NOMO-1 treated with DMSO at 0.1 percent for 48 hours (cell line): Measurements from ENCODE around the gene HSCB.
A peak's percentile ranks its signal among the peaks of the same experiment; 100 is the strongest.
"Not testable (repeated sequence)": the region's sequence is repeated elsewhere in the genome, so short reads cannot be mapped to it uniquely, and the experiment has no call there.

ENCODE experiments used
- DNase-seq: peaks from one replicate; lab custom pipeline; 2025; ENCODE audit not compliant: unreplicated experiment; lab: John Stamatoyannopoulos, UW

HSCB gene

DNA sequence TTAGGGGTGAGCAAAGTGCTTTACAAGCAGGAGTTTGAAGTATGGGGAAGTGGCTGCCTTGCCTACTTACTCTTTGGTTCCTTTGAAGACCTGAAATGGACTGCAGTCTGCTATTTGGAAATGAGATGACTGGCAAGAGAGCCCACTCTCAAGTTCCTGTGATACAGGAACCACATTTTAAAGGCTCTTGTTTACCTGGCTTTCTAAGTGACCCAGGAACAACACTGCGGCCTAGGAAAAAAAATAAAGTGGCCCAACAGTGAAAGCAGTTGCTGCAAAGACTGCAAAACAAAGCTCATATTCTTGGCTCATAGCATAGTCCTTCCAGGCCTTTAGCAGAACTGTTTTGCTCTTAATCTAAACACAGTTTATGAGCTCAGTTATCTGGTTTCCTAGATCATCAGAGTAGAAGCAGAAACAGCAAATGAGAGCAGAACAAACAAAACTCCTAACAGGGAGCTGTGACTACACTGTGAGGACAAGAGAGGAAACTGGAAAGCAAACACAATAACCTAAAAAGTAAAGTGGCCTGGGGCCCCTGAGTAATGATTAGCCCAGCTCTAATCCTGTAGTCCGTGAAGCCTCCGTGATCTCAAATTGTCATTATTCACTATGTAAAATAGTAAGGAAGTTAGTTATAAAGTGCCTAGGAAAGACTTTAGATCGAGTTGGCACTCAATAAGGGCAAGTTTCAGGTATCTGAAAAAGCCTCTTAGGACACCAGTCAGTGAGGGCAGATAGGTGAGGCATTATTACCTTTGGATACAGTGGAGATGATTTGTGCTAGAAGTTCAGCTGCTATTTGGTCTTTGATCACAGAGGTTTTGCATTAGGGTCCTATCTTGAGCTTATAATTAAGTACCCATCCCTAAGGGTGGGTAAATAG is 42.2 kb downstream of the HSCB start:
- no peak for DNase-seq

DNA sequence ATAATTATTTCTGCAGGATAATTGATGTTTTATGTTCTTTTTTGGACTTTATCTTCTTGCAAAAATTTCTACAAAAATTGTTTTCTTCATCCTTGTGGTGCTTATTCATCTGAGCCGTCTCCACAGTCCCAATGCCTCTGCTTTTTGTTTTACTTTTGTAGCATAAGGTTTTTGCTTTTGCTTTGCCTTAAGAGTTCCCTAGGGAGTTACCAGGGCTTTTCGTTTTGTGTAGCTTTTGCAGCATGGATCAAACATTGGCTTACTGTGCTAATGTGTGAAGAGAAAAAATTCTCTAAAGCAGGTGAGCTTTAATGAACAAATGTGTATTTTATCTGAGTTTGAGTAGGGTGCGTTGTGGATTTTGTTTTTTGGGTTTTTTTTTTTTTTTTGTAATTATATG is 46.8 kb downstream of the HSCB start:
- no peak for DNase-seq

DNA sequence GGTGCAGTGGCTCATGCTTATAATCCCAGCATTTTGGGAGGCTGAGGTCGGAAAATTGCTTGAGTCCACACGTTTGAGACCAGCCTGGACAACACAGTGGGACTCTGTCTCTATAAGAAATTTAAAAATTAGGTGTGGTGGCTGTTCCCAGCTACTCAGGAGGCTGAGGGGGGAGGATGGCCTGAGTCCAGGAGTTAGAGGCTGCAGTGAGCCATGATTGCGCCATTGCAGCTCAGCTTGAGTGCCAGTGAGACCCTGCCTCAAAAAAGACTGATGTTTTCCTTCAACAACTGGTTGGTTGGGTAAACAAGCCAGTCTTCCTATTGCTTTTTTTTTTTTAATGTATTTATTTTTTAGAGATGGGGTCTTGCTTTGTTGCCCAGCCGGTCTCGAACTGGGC is 49.3 kb downstream of the HSCB start:
- no peak for DNase-seq

DNA sequence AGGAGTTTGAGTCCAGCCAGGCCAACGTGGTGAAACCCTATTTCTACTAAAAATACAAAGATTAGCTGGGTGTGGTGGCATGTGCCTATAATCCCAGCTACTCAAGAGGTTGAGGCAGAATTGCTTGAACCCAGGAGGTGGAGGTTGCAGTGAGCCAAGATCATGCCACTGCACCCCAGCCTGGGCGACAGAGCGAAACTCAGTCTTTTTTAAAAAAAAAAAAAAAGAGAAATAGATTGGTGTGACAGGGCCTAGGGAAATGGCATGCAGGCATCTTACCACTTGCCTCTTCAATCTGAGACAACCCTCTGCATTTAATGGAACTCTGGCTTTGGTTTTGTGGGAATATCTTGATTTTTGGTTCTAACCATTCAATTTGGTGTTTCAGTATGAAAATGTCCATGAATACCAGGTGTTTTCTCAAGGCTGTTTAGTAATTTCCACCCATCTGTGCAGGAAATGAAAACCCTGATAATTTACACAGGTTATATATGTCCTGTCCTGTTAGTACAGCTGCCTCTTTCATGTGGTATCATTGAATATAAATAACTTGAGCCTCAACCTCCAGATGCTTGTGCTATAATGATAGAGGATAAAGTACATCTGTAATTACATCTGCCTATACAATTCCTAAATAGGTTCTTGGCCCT is 50.1 kb downstream of the HSCB start:
- DNase-seq: no peak

DNA sequence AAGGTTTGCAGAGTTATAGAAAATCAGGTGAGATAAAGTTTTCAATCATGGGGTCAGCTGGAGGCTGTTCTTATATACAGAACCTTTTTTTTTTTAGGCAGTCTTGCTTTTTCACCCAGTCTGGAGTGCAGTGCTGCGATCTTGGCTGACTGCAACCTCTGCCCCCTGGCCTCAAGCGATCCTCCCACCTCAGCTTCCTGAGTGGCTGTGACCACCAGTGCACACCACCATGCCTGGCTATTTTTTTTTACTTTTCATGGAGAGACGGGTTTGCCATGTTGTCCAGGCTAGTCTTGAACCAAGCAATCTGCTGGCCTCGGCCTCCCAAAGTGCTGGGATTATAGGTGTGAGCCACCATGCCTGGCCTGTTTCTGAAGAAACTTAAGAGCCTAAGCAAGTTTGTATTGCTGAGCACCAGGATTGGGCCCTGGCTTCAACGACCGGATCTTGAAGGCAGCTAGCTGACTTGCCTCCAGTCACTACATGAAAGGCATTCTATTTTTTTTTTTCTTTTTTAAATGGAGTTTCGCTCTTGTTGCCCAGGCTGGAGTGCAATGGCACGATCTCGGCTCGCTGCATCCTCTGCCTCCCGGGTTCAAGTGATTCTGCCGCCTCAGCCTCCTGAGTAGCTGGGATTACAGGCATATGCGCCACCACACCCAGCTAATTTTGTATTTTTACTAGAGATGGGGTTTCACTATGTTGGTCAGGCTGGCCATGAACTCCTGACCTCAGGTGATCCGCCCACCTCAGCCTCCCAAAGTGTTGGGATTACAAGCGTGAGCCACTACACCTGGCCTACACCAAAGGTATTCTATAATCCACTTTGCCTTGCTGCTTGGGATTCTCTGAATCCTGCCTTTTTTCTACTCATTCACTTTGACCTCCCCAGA is 50.9 kb downstream of the HSCB start:
- no peak for DNase-seq

DNA sequence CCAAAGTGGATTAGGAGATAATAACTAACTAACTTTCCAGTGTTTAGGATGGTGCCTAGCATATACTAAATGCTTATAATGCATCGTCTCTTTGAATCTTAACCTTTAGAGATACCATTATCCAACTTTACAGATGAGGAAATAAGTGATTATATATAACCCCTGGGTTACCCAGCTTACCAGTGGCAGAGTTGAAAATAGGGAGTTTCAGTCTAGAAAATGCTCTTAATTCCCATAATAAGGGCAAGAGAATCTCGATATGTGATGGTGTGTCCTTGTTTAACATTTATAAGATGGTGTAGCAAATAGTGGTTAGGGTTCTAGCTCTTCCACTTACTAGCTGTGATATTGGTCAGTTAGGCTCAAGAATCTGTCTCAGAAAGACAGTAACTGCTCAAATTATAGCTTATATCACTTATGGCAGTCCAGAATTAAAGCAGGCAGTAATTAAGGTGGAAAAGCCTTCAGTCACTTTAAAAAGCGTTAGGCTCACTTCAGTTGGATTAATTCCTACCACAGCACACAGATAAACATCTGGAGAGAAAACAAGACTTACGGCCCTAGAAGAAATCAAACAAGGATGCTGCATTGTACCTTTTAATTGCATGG is 52.2 kb downstream of the HSCB start:
- no peak for DNase-seq

DNA sequence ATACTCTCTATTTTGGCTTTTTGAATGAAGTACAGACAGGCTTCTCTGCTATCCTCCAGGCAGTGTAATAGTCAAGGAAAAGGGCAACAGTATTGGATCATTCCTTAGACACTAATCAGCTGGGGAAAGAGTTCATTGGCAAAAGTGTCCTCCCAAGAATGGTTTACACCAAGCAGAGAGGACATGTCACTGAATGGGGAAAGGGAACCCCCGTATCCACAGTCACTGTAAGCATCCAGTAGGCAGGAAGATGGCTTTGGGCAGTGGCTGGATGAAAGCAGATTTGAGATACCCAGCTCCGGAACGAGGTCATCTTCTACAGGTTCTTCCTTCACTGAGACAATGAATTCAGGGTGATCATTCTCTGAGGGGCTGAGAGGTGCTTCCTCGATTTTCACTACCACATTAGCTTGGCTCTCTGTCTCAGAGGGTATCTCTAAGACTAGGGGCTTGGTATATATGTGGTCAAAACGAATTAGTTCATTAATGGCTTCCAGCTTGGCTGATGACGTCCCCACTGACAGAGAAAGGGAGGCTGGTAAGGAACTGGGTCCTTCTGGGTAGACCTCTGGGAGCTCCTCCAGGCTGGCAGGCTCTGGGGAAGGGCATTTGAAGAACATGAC is 53.3 kb downstream of the HSCB start:
- DNase-seq: no peak

DNA sequence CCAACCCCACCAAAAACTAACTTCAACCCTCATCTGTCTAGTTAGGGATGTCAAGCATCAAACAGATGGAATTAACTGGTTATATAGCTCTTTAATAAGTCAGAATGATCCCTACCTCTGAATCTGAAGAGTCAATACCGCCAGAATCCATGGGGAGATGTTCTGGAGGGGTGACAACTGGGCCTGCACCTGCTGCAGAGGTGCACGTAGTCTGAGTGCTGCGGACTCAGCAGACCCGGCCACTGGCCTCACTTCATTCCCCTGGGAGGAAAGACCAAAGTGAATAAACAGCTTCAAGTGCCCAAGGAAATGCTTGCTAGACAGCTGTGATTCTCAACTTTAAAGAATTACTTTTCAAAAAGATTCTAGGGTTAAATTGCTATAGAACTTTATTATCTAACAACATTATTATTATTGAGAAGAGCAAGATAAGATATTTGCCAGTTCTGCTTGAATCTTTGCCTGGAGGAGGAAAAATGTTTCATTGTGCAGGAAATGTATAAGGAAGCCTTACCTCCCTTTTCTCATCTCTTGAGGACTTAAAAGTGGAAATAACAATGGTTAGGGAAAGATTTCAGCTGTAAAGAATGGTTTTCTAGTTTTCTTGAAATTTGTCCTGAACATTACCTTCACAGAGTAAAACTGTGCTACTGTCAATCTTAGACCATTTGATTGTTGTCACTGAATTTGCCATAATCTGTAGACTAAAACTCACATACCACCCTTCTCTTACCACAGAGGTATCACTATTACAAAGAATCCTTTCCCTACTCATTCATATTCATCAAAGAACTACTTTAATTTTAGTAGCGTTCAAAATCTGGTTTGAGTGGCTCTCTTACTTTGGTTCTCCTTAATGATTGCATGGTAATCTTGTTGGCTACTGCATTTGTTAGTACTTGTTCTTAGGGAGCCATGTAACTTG is 54.4 kb downstream of the HSCB start:
- DNase-seq: no peak

DNA sequence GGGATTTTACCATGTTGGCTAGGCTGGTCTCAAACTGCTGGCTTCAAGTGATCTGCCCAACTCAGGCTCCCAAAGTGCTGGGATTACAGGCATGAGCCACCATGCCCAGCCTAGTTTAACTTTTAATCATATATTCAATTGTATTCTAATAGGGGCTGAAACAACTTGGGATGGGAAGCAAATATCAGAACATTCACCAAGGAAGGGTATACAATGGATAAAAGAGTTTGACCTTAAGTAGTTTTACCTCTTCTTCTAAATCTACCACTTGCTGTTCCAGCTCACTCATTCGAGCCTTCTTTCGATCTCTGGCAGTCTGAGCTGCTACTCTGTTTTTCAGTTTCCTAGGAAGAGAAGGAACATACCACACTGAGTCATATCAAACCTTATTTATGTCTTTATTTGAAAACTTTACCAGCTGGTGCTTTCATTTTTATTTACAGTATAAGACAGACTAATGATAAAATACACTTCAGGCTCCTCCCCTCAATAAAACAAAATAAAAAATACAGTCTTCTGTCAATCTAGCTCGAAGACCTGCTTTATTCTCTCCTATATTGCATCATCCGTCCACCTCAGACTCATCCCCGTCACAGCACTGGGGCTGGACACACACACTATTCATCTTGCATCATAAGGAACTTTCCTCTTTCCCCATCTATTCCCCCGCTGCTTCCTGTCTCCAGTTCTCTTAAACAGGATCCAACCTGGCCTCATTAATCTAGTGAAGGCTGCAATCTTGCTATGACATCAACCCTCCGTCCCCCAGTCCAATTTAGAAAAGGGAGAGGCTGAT is 57.2 kb downstream of the HSCB start:
- peak; percentile 86 for DNase-seq

DNA sequence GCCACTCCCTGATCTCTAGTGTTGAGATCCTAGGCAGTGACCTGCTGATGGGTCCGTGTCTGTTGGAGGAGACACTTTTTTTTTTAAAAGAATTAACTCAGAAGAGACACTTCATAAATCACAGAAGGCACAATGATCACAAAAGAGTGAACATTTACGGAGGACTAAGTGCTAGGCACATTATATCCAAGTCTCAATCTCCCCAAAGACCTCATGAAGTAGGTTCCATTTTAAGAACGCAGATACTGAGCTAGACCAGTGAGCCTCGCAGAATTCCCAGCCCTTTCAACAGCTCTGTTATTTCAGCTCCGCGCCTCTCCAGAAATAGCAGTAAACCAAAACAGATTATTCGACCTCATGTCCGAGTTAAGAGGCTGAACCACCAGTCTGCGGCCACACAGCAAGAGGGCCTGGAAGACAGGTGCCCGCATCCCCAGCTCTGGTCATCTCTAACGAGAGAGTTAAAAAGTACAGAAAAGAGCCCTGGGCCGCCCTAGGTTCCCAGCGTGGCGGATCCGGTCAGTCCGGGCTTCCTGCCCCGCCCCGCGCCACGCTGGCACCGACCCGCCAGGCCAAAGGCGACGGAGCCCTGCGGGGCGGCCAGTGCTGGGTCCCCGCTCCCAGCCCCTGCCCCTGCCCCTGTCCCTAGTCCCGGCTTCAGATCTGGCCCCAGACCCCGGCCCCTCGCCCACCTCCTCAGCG is 57.9 kb downstream of the HSCB start:
- peak; percentile 42 for DNase-seq

DNA sequence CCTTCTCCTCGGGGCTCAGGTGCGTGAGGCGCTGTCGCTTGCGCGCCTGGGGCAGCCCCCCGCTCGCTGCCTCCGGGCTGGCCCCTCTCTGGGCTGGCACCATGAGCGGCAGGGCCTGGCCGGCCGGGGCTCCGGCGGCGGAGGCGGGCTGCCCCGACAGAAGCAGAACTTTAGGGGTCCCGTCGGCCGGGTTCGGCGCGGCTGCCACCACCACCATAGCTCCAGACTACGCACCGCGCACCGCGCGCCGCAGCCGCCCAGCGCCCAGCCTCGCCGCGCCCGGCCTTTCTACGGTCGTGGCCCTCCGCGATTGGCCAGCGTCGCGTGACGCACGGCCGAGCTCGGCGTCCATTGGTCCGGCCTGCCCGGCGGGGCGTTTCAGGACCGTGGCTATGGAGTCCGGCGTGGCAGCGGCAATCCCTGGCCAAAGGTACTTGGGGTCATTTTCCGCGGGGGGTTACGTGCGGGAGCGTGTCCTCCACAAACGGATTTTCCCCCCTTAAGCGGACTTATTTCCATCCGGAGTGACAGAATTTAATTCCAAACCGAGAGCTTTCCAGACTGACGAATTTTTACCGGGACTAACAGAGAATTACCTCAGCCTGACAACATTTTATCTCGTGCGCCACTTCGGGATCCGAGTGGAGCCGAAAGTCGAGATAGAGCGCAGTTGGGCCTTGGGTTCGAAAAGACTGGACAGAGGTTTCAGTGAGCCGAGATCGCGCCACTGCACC is 58.6 kb downstream of the HSCB start, which contains the start of gene XBP1:
XBP1 (minus strand) TSS at position 262 of the 734 bp plus-strand sequence.
- peak; percentile 84 for DNase-seq

DNA sequence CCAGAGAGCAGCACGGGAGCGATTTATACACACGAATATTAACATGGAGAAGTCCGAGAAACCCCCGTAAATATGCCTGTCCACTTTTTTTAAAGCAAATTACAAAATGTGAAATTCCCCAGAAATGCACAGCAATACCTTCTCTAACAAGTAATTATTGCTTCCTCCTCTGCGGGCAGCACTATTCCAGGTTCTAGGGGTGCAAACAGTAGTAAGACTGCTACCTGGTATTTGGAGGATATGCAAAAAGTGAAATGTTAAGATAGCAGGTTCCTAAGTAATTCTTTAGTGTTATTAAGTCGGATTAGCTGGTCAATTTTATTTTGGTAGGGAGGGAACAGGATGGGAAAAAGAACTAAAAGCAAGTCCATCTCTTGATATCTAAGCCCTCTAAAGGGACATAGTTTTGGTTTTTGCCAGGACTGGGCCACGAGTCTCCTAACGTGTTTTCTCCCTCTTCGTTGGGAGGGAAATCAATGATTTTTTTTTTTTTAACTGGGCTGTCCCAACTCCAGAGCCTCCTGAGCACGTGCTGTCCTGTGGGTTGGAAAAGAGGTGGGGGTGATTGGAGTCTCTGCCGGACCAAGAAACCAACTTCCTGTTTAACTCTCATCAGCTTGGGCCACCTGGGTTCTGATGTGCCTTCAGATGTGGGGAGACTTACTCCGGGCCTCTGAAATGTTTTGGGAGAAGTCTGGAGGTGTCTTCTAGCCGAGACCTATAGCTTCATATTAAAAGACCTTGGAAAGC is 60.2 kb downstream of the HSCB start:
- DNase-seq: peak; percentile 18

DNA sequence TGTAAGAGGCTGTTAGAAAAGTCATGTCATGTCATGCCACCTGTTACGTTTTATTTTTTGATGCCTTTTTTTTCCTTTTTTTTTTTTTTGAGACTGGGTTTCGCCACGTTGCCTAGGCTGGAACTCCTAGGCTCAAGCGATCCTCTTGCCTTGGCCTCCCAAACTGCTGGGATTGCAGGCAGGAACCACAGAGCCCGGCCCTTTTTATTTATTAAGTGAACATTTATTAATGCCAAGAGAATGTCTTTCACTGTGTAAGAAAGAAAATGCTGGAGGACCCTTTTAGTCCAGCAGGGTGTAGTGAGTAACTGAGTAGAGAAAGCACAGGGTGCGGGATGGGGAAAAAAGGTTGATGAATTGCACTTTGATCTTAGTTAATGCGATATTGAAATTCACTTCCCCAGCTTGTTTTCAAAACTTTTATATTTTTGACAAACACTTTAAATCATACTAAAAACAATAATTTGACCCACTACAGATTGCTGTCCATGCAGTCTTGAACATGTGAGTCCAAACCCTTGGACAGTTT is 60.8 kb downstream of the HSCB start:
- DNase-seq: peak; percentile 38

DNA sequence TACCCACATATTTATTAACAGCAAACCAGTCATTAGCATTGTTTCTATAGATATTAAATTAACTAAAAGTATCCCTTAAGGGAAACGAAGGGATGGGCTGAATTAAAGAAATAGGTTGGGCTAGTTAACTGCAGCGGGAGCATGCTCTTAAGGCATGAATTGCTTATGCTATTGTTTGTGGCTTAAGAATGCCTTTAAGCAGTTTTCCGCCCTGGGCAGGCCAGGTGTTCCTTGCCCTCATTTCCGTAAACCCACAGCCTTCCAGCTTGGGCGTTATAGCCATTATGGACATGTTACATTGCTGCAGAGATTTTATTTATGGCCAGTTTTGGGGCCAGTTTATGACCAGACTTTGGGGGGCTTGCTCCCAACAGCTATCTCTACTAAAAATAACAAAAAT is 63.6 kb downstream of the HSCB start:
- not testable (repeated sequence) for DNase-seq
